ENCODE results near the gene ARSK. TPM values are rescaled to one million over a fixed set of nuclear protein-coding genes. Genes with fewer than 3 reads are reported as not detected.

Gene ARSK
- total RNA-seq, 1 donor from 2014 or later, result 5.7 TPM

DNA sequence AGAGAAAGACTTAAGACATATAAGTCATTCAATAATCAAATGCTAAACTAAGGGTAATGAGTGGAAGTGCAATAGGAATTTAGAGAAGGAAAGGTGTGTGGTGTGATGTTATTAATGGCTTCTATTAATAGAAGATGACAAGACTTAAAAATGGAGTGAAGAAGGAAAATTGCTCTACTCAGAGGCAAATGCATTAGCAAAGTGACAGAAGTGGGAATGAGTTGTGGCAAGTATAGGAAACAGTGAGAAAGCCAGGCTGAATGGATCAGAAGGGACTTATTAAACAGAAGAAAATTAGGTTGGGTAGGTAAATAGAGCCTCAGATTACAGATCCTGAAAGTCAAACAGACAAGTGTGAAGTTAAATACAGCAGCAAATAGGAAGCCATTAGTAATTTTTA, 5.9 kb upstream of the ARSK start:
- no peaks in the 10 kb centered on the region for H3K27me3 ChIP-seq
- intact Hi-C loops (cut with DNase I), result no loop called here
- peaks cover 59% of the 10 kb centered on the region for H3K36me3 ChIP-seq
- no peak overlapping the region for H3K4me3 ChIP-seq
- no peak for DNase-seq
- peaks cover 11% of the 10 kb centered on the region for H3K4me1 ChIP-seq
- no peak for ATAC-seq
- H3K27ac ChIP-seq, result no peak overlapping the region
- H3K9me3 ChIP-seq, result no peaks in the 10 kb centered on the region
- no peak for TF ChIP-seq CTCF (IDR thresholded peaks at IDR 0.05)

DNA sequence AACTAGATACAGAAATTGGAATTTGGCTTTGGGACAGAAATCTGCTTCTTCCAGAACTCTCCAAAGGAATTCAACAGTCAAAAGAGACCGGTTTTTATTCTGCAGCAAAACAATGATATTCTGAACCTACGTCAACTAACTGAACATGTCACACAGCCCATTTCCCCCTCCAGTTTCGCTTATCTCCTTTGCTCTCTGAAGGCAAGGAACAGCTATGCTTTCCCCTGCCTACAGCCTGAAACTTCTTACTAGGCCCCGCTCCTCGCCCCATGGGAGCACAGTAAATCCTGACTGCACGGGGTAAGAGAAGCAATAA, 612 bp upstream of the ARSK start:
- Histone ChIP-seq H3K27ac (peak overlapping the region; percentile 86), H3K27me3 (no peaks in the 10 kb centered on the region), H3K4me1 (peaks cover 20% of the 10 kb centered on the region), H3K9me3 (no peaks in the 10 kb centered on the region), H3K36me3 (peaks cover 9% of the 10 kb centered on the region), H3K4me3 (peak overlapping the region; percentile 83)
- TF ChIP-seq CTCF (IDR thresholded peaks at IDR 0.05), result no peak
- intact Hi-C loops (cut with DNase I), result no loop called here
- ATAC-seq (no peak), DNase-seq (no peak)

DNA sequence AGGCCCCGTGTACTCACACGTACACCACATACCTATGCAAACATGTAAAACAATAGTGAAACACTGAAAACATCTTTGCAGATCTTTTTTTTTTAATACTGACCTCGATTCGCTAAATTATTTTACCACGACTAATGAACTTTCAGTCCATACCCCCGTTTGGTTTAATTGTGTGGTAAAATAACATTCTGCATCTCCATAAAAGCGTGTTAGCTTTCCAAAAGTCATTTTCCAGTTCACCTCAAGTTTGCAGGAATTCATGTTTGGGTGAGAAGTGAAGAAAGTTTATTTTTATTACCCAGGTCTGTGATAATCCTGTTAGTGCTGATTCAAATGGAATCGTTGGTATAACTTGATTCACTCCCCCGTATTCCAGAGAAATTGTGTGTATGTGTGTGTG, 652 bp downstream of the ARSK start:
- no peak for ATAC-seq
- intact Hi-C loops (cut with DNase I), result no loop called here
- H3K36me3 ChIP-seq, result no peaks in the 10 kb centered on the region
- H3K4me1 ChIP-seq, result peaks cover 20% of the 10 kb centered on the region
- H3K27me3 ChIP-seq, result no peaks in the 10 kb centered on the region
- peak overlapping the region; percentile 86 for H3K27ac ChIP-seq
- TF ChIP-seq CTCF (IDR thresholded peaks at IDR 0.05), result no peak
- H3K9me3 ChIP-seq, result no peaks in the 10 kb centered on the region
- peak overlapping the region; percentile 83 for H3K4me3 ChIP-seq
- DNase-seq, result no peak

- intact Hi-C loops (cut with DNase I), result no loop called here
- DNase-seq, result no peak
- no peaks in the 10 kb centered on the region for H3K27me3 ChIP-seq
- no peak for TF ChIP-seq CTCF (IDR thresholded peaks at IDR 0.05)
- no peak overlapping the region for H3K4me3 ChIP-seq
- no peaks in the 10 kb centered on the region for H3K36me3 ChIP-seq
- no peak overlapping the region for H3K27ac ChIP-seq
- no peak for ATAC-seq
- H3K4me1 ChIP-seq, result peaks cover 20% of the 10 kb centered on the region
- no peaks in the 10 kb centered on the region for H3K9me3 ChIP-seq
These were observed 2.9 kb downstream of the ARSK start for GRCh38 chr5:95557841-95558240.

- H3K36me3 ChIP-seq, result peaks cover 4% of the 10 kb centered on the region
- DNase-seq (no peak), ATAC-seq (no peak)
- no peaks in the 10 kb centered on the region for H3K4me1 ChIP-seq
- no peaks in the 10 kb centered on the region for H3K9me3 ChIP-seq
- H3K27ac ChIP-seq, result no peak overlapping the region
- H3K4me3 ChIP-seq, result no peak overlapping the region
- intact Hi-C loops (cut with DNase I), result no loop called here
- TF ChIP-seq CTCF (IDR thresholded peaks at IDR 0.05), result no peak
- no peaks in the 10 kb centered on the region for H3K27me3 ChIP-seq
These were observed 7.4 kb downstream of the ARSK start for GRCh38 chr5:95562282-95562681.

DNA sequence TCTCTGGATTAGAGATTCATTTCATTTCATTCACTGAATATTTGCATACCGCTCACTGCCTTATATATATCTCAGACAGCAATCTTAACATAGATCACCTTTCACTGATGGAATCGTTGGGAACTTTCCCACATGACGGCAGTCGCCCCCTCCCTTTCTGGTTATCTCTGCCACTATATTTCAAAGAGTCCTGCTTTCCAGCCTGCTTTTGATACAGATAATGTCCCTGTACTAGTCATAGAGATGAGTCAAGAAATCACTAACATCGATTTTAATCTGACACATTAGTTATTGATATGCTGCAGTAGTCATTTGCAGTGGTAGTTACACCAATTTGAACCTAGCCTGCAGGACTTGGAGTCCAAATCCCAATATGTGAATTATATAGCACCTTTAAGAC, 8.5 kb downstream of the ARSK start:
- no peak for ATAC-seq
- no peak for DNase-seq
- intact Hi-C loops (cut with DNase I), result no loop called here
- Histone ChIP-seq H3K27ac (no peak overlapping the region), H3K36me3 (peaks cover 12% of the 10 kb centered on the region), H3K4me3 (no peak overlapping the region), H3K9me3 (no peaks in the 10 kb centered on the region), H3K27me3 (no peaks in the 10 kb centered on the region), H3K4me1 (no peaks in the 10 kb centered on the region)
- no peak for TF ChIP-seq CTCF (IDR thresholded peaks at IDR 0.05)
